ENCODE results near the gene NSA2. TPM values are rescaled to one million over a fixed set of nuclear protein-coding genes. Genes with fewer than 3 reads are reported as not detected.

NSA2 gene
- total RNA-seq, 4 donors from 2014 or later: 78.0 to 128 (median 85.3) TPM

GRCh38 chr5:74798977-74799911 is 32.2 kb downstream of the NSA2 start:
- intact Hi-C loops (cut with DNase I; ENCODE audit: low total_unique reads): no loop called here
- 89 to 91% methylated on average over 20 to 21 of the region's 21 CpGs for WGBS, 2 donors
- H3K4me3 ChIP-seq (ENCODE audit: low read depth, poor library complexity, severe bottlenecking): no peak overlapping the region
- no peak for DNase-seq (ENCODE audit: low spot score in 2 of 2)
- TF ChIP-seq CTCF (IDR thresholded peaks at IDR 0.05) (no peak), POLR2A (IDR thresholded peaks at IDR 0.05) (no peak)

DNA sequence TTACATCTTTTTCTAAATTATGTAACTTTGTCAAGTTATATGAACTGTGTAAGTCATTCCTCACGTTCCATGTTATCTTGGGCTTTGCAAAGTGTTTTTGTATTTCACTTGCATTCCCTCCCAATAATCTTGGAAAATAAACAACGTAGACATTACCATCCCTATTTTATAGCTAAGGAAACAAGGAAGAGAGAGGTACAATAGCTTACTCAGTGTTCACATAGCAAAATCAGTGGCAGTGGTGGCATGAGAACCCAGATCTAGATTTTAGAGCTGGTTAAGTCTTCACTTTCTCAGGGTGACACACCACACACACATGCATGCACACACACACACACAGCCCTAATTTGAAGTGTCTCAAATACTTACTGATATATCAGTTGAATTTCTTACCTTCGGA is 34.1 kb downstream of the NSA2 start:
- TF ChIP-seq CTCF (IDR thresholded peaks at IDR 0.05): no peak
- TF ChIP-seq POLR2A (IDR thresholded peaks at IDR 0.05): no peak
- DNase-seq (ENCODE audit: low spot score in 2 of 2): no peak
- WGBS, 2 donors: 77 to 81% methylated on average over 3 of the region's 3 CpGs
- intact Hi-C loops (cut with DNase I; ENCODE audit: low total_unique reads): no loop called here
- H3K4me3 ChIP-seq (ENCODE audit: low read depth, poor library complexity, severe bottlenecking): no peak overlapping the region

GRCh38 chr5:74801941-74802340 is 34.9 kb downstream of the NSA2 start:
- H3K4me3 ChIP-seq (ENCODE audit: low read depth, poor library complexity, severe bottlenecking): no peak overlapping the region
- WGBS, 2 donors: 15 to 16% methylated on average over 1 of the region's 1 CpG
- intact Hi-C loops (cut with DNase I; ENCODE audit: low total_unique reads): no loop called here
- no peak for DNase-seq (ENCODE audit: low spot score in 2 of 2)
- TF ChIP-seq POLR2A (IDR thresholded peaks at IDR 0.05) (no peak), CTCF (IDR thresholded peaks at IDR 0.05) (no peak)

DNA sequence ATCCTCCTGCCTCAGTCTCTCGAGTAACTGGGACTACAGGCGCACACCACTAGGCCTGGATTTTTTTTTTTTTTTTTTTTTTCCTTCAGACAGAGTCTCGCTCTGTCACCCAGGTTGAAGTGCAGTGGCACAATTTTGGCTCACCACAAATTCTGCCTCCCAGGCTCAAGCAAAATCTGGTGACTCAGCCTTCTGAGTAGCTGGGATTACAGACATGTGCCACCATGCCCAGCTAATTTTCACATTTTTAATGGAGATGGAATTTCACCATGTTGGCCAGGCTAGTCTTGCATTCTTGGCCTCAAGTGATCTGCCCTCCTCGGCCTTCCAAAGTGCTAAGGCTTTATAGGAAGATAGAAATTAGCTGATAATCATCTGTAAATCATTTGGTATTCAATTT is 43.9 kb downstream of the NSA2 start:
- no peak overlapping the region for H3K4me3 ChIP-seq (ENCODE audit: low read depth, poor library complexity, severe bottlenecking)
- WGBS, 2 donors: 62 to 70% methylated on average over 4 of the region's 4 CpGs
- intact Hi-C loops (cut with DNase I; ENCODE audit: low total_unique reads): no loop called here
- DNase-seq (ENCODE audit: low spot score in 2 of 2): peak in 1 of 2 donors; percentile 17
- no peak for TF ChIP-seq POLR2A (IDR thresholded peaks at IDR 0.05)
- TF ChIP-seq CTCF (IDR thresholded peaks at IDR 0.05): no peak

- DNase-seq (ENCODE audit: low spot score in 2 of 2): no peak
- H3K4me3 ChIP-seq (ENCODE audit: low read depth, poor library complexity, severe bottlenecking): no peak overlapping the region
- intact Hi-C loops (cut with DNase I; ENCODE audit: low total_unique reads): no loop called here
- no peak for TF ChIP-seq CTCF (IDR thresholded peaks at IDR 0.05)
- TF ChIP-seq POLR2A (IDR thresholded peaks at IDR 0.05): no peak
- WGBS, 2 donors: 68 to 69% methylated on average over 1 of the region's 1 CpG
These were observed 49.8 kb downstream of the NSA2 start for GRCh38 chr5:74816875-74817274.

All from lower leg skin (tissue), 4 donors.